OCI-LY7 (cell line): Measurements from ENCODE around the gene TSPAN8. TPM values are rescaled to one million over a fixed set of nuclear protein-coding genes. Genes with fewer than 3 reads are reported as not detected.

Experiments used
- BruUV-seq: library from RNA; stranded (reverse); fragments of 400-500 nt; replicated peaks from 2 replicates; lab custom pipeline; 2021; lab: Mats Ljungman, UMichigan
- CTCF ChIA-PET: fragments of 300-600 bp; sonication (Branson Sonifier 250); formaldehyde crosslinking; loops from one replicate; lab custom pipeline; 2022; ENCODE audit warnings: antibody characterized with exemption; ENCODE audit not compliant: unreplicated experiment; lab: Charles Lee
- POLR2A ChIA-PET: fragments of 300-600 bp; sonication (Branson Sonifier 250); formaldehyde crosslinking; loops from one replicate; lab custom pipeline; 2022; ENCODE audit warnings: antibody characterized with exemption; lab: Charles Lee
- DNase-seq: peaks from one replicate; pipeline ENCODE4 v3.0.0-alpha.2; 2015; ENCODE audit warnings: low spot score
- H2AFZ ChIP-seq: fragments of 200-600 bp; sonication (generic), shearing (Covaris generic); 2 replicates; pipeline ENCODE4 v1.6.1; 2014; ENCODE audit warnings: mild to moderate bottlenecking, antibody characterized with exemption, low read length, moderate library complexity
- H3K27ac ChIP-seq: fragments of 200-600 bp; sonication (generic); 2 replicates; pipeline ENCODE4 v1.5.1; 2014; ENCODE audit warnings: mixed run types, low read depth, mild to moderate bottlenecking, moderate library complexity, low read length, inconsistent platforms; ENCODE audit not compliant: poor library complexity, severe bottlenecking
- H3K36me3 ChIP-seq: fragments of 200-600 bp; sonication (generic); 2 replicates; pipeline ENCODE4 v1.6.1; 2014; ENCODE audit warnings: mild to moderate bottlenecking, antibody characterized with exemption, low read length, moderate library complexity, mixed read lengths; ENCODE audit not compliant: insufficient read depth
- H3K4me1 ChIP-seq: fragments of 200-600 bp; sonication (generic); 2 replicates; pipeline ENCODE4 v1.5.1; 2014; ENCODE audit warnings: mild to moderate bottlenecking, low read length; ENCODE audit not compliant: insufficient read depth, poor library complexity, severe bottlenecking
- H3K4me2 ChIP-seq: fragments of 200-600 bp; sonication (generic); 2 replicates; pipeline ENCODE4 v1.6.1; 2014; ENCODE audit warnings: mild to moderate bottlenecking, low read length
- H3K4me3 ChIP-seq: fragments of 200-600 bp; sonication (generic); 2 replicates; pipeline ENCODE4 v1.5.1; 2014; ENCODE audit warnings: mild to moderate bottlenecking, low read depth, low read length; ENCODE audit not compliant: poor library complexity, severe bottlenecking
- H3K79me2 ChIP-seq: fragments of 200-600 bp; sonication (generic); 2 replicates; pipeline ENCODE4 v1.6.1; 2016; ENCODE audit warnings: low read depth, mild to moderate bottlenecking, low read length, moderate library complexity, mixed read lengths; ENCODE audit not compliant: insufficient read depth
- H3K9me2 ChIP-seq: fragments of 200-600 bp; sonication (generic); 2 replicates; pipeline ENCODE4 v1.6.1; 2016; ENCODE audit warnings: mild to moderate bottlenecking, low read length, mixed read lengths; ENCODE audit not compliant: insufficient read depth
- H3K9me3 ChIP-seq: fragments of 200-600 bp; sonication (generic); 2 replicates; pipeline ENCODE4 v1.6.1; 2014; ENCODE audit warnings: mild to moderate bottlenecking, mixed run types, low read length, mixed read lengths
- H4K20me1 ChIP-seq: fragments of 200-600 bp; sonication (generic); 2 replicates; pipeline ENCODE4 v1.6.1; 2014; ENCODE audit warnings: mild to moderate bottlenecking, antibody characterized with exemption, low read length, moderate library complexity, mixed read lengths; ENCODE audit not compliant: insufficient read depth
- EZH2phosphoT487 ChIP-seq: fragments of 200-600 bp; sonication (generic); IDR thresholded peaks from 2 replicates; pipeline ENCODE4 v1.6.1; 2018; ENCODE audit warnings: low read depth, borderline replicate concordance, mild to moderate bottlenecking, mixed run types, antibody characterized with exemption, low read length, moderate library complexity, mixed read lengths
- intact Hi-C: fragments of 100-400 bp; cut with micrococcal nuclease; formaldehyde crosslinking; loops from one replicate; pipeline ENCODE4 v1.10.0; 2022; ENCODE audit not compliant: unreplicated experiment
- total RNA-seq, 2 experiments: library from RNA; depleted of rRNA in 1 of 2; stranded (reverse); fragments of >200 nt in 1 of 2; shearing (Covaris generic) in 1 of 2; gene quantifications; 2 replicates each; pipeline ENCODE4 v1.2.3, GENCODE V29; 2014 to 2022
- TF ChIP-seq, protein P1 (sequence below): fragments of 200-600 bp; sonication (generic); conservative IDR thresholded peaks from 2 replicates; pipeline ENCODE4 v1.5.1; 2014; ENCODE audit warnings: mild to moderate bottlenecking, antibody characterized with exemption, low read length, moderate library complexity, mixed read lengths

TSPAN8 gene
- total RNA-seq, 2 experiments from 2014 or later, result not detected

DNA sequence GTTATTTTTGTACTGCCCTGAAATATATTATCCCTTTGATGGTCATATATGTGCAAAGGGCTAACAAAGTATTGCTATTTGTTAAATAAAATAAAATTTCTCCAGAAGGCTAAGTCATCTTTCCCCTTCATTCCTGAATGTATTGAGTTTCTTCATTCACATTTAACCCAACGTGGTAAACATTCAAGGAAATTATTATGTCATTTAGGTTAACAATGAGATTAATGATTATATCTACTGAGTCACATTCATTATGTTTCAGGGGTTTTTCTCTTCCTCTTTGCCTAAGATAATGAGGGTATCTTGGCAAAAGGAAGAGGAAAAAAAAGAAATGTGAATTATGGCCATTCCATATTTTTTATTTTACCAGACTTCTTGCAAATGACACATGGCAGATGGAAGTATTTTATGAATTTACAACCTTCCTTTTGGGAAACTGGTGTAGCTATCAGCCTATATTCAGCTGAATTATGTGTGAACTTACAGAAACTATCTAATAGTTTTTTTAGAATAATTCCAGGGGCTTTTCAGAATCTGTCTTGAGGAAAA lies 27.2 kb downstream of the TSPAN8 start:
- Histone ChIP-seq H3K36me3 (no peaks in the 10 kb centered on the region), H3K4me2 (no peak overlapping the region), H3K9me2 (no peaks in the 10 kb centered on the region), H3K27ac (no peak overlapping the region), H3K4me3 (no peak overlapping the region), H3K4me1 (no peaks in the 10 kb centered on the region), H4K20me1 (no peaks in the 10 kb centered on the region), H3K9me3 (no peaks in the 10 kb centered on the region), H3K79me2 (no peaks in the 10 kb centered on the region), H2AFZ (no peak overlapping the region)
- no peak for DNase-seq
- intact Hi-C loops, result no loop called here
- POLR2A ChIA-PET, result no interaction called here
- CTCF ChIA-PET, result no interaction called here
- TF ChIP-seq, protein P1, sequence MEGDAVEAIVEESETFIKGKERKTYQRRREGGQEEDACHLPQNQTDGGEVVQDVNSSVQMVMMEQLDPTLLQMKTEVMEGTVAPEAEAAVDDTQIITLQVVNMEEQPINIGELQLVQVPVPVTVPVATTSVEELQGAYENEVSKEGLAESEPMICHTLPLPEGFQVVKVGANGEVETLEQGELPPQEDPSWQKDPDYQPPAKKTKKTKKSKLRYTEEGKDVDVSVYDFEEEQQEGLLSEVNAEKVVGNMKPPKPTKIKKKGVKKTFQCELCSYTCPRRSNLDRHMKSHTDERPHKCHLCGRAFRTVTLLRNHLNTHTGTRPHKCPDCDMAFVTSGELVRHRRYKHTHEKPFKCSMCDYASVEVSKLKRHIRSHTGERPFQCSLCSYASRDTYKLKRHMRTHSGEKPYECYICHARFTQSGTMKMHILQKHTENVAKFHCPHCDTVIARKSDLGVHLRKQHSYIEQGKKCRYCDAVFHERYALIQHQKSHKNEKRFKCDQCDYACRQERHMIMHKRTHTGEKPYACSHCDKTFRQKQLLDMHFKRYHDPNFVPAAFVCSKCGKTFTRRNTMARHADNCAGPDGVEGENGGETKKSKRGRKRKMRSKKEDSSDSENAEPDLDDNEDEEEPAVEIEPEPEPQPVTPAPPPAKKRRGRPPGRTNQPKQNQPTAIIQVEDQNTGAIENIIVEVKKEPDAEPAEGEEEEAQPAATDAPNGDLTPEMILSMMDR, result no peak
- no peak for TF ChIP-seq EZH2phosphoT487
- BruUV-seq, result no TSS peak

DNA sequence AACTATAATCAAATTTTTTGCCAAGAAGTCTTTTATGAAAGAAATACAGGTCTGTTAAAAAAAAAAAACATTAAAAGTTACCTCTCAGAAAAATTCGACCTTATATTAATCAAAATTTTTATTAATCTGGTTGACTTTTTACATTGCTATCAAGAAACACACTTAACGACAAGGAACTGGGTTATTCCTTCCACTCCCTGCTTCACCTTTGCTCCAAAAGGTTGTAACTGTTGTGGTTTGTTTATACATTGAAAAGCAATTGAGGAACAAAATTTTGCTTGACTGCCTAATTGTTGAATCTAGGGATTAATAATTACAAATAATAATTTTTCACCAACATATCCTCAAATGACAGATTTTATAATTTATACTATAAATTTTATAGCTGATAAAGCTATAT lies 28.4 kb downstream of the TSPAN8 start:
- Histone ChIP-seq H3K79me2 (no peaks in the 10 kb centered on the region), H3K36me3 (no peaks in the 10 kb centered on the region), H3K4me3 (no peak overlapping the region), H3K4me2 (no peak overlapping the region), H3K9me3 (no peaks in the 10 kb centered on the region), H3K9me2 (no peaks in the 10 kb centered on the region), H4K20me1 (no peaks in the 10 kb centered on the region), H2AFZ (no peak overlapping the region), H3K27ac (no peak overlapping the region), H3K4me1 (no peaks in the 10 kb centered on the region)
- TF ChIP-seq, protein P1, result no peak
- TF ChIP-seq EZH2phosphoT487, result no peak
- no TSS peak for BruUV-seq
- ChIA-PET POLR2A (interaction anchor here (1.0 kb wide), 1 partner anchor 263 kb away, joined by 3 read pairs; no protein-coding TSS in a partner anchor), CTCF (no interaction called here)
- intact Hi-C loops, result no loop called here
- no peak for DNase-seq

DNA sequence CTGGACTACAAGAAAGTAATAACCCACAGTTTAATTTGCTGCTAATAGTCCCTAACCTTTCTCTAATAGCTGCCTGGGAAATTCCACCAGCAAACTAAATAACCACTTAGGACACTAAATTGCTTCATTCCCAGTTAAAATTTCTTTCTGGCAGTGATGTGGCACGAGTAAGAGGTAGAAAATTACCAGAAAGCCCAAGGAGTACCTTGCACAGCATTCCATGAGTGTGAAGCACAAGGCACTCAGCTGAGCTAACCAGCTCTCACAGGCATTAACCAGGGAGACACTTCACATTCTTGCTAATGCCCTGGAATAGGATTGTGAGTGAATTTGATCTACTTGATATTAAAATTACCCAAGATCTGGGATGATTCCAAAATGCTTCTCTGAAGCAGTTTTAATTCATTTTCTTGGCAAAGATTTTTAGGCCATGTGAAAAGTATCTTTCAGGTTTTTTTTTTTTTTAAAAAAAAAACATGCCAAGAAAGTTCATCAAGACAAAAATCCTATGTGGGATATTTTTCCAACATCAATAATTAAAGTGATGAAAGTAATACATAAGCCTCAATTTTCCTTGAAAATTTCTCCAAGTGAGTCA lies 29.5 kb downstream of the TSPAN8 start:
- CTCF ChIA-PET, result no interaction called here
- H3K9me2 ChIP-seq, result no peaks in the 10 kb centered on the region
- H3K4me1 ChIP-seq, result no peaks in the 10 kb centered on the region
- no peak for TF ChIP-seq EZH2phosphoT487
- TF ChIP-seq, protein P1, result no peak
- H3K27ac ChIP-seq, result no peak overlapping the region
- BruUV-seq, result no TSS peak
- H3K4me3 ChIP-seq, result no peak overlapping the region
- intact Hi-C loops, result no loop called here
- H3K79me2 ChIP-seq, result no peaks in the 10 kb centered on the region
- no peaks in the 10 kb centered on the region for H3K36me3 ChIP-seq
- no peaks in the 10 kb centered on the region for H4K20me1 ChIP-seq
- no peak for DNase-seq
- H3K9me3 ChIP-seq, result no peaks in the 10 kb centered on the region
- H2AFZ ChIP-seq, result no peak overlapping the region
- H3K4me2 ChIP-seq, result no peak overlapping the region
- POLR2A ChIA-PET, result interaction anchor here (1.0 kb wide), 1 partner anchor 264 kb away, joined by 3 read pairs; no protein-coding TSS in a partner anchor
